Measurements from ENCODE around the gene ZEB2. TPM values are rescaled to one million over a fixed set of nuclear protein-coding genes. Genes with fewer than 3 reads are reported as not detected.
A peak's percentile ranks its signal among the peaks of the same experiment; 100 is the strongest.

Gene ZEB2
- total RNA-seq, 4 donors from 2014 or later, result 21.7 to 52.1 (median 37.9) TPM

GRCh38 chr2:144509001-144509878 lies 10.7 kb downstream of the ZEB2 start:
- Histone ChIP-seq H3K27me3 (peaks cover 1% of the 10 kb centered on the region), H3K27ac (peak overlapping the region; percentile 56 to 94 (median 89)), H3K4me3 (replicated peaks in 1 of 3) (no peak overlapping the region), H3K36me3 (no peaks in the 10 kb centered on the region), H3K4me1 (peaks cover 0 to 14% of the 10 kb centered on the region in 2 donors), H3K9me3 (no peaks in the 10 kb centered on the region)
- 72 to 73% methylated on average over 10 of the region's 10 CpGs for WGBS, 2 donors
- intact Hi-C loops (cut with DNase I), result no loop called here
- DNase-seq, result no peak
- TF ChIP-seq CTCF (IDR thresholded peaks at IDR 0.05) (no peak), POLR2A (IDR thresholded peaks at IDR 0.05) (no peak)

GRCh38 chr2:144508172-144508851 lies 11.6 kb downstream of the ZEB2 start:
- intact Hi-C loops (cut with DNase I), result no loop called here
- 76 to 81% methylated on average over 15 of the region's 15 CpGs for WGBS, 2 donors
- no peak overlapping the region for H3K4me3 ChIP-seq (replicated peaks in 1 of 3)

GRCh38 chr2:144507441-144508171 lies 12.3 kb downstream of the ZEB2 start:
- Histone ChIP-seq H3K9me3 (no peaks in the 10 kb centered on the region), H3K36me3 (no peaks in the 10 kb centered on the region), H3K27ac (peak overlapping the region; percentile 56 to 94 (median 89)), H3K27me3 (no peaks in the 10 kb centered on the region), H3K4me3 (replicated peaks in 1 of 3) (no peak overlapping the region), H3K4me1 (peaks cover 4 to 28% of the 10 kb centered on the region in 2 donors)
- TF ChIP-seq POLR2A (IDR thresholded peaks at IDR 0.05) (no peak), CTCF (IDR thresholded peaks at IDR 0.05) (no peak)
- 64 to 65% methylated on average over 5 of the region's 5 CpGs for WGBS, 2 donors
- intact Hi-C loops (cut with DNase I), result no loop called here
- no peak for DNase-seq

More at GRCh38 chr2:144508172-144508851, 11.6 kb downstream of the ZEB2 start:
- no peaks in the 10 kb centered on the region for H3K27me3 ChIP-seq
- peaks cover 0 to 22% of the 10 kb centered on the region in 2 donors for H3K4me1 ChIP-seq
- TF ChIP-seq POLR2A (IDR thresholded peaks at IDR 0.05) (no peak), CTCF (IDR thresholded peaks at IDR 0.05) (no peak)
- H3K27ac ChIP-seq, result peak overlapping the region; percentile 56 to 94 (median 89)
- no peaks in the 10 kb centered on the region for H3K36me3 ChIP-seq
- H3K9me3 ChIP-seq, result no peaks in the 10 kb centered on the region
- DNase-seq, result no peak

- Histone ChIP-seq H3K9me3 (no peaks in the 10 kb centered on the region), H3K36me3 (no peaks in the 10 kb centered on the region), H3K4me3 (replicated peaks in 1 of 3) (no peak overlapping the region), H3K4me1 (peaks cover 8 to 41% of the 10 kb centered on the region in 2 donors), H3K27me3 (no peaks in the 10 kb centered on the region), H3K27ac (peak overlapping the region in 2 of 3 donors; percentile 19 to 44)
- intact Hi-C loops (cut with DNase I), result no loop called here
- no peak for DNase-seq
- TF ChIP-seq CTCF (IDR thresholded peaks at IDR 0.05), result no peak
- WGBS, 2 donors, result 35 to 63% methylated on average over 2 of the region's 2 CpGs
Observed at GRCh38 chr2:144505245-144505831, 14.6 kb downstream of the ZEB2 start.

All from thyroid gland (tissue), 4 donors.